Parathyroid adenoma (tissue), 2 donors: ENCODE data around the gene PLA2G4B.

Experiments used
- H2AFZ ChIP-seq: fragments of 300-600 bp; sonication (generic); one replicate; pipeline ENCODE4 v1.7.0; 2017; ENCODE audit warnings: antibody characterized with exemption, mild to moderate bottlenecking
- H3K27ac ChIP-seq: fragments of 300-600 bp; sonication (generic); one replicate; pipeline ENCODE4 v1.7.0; 2017
- H3K27me3 ChIP-seq: fragments of 300-600 bp; sonication (generic); one replicate; pipeline ENCODE4 v1.7.0; 2017; ENCODE audit warnings: low read length; ENCODE audit not compliant: control insufficient read depth, insufficient read depth
- H3K36me3 ChIP-seq: fragments of 300-600 bp; sonication (generic); one replicate; pipeline ENCODE4 v1.7.0; 2017; ENCODE audit warnings: low read length; ENCODE audit not compliant: control insufficient read depth, insufficient read depth
- H3K4me1 ChIP-seq: fragments of 300-600 bp; sonication (generic); one replicate; pipeline ENCODE4 v1.7.0; 2017; ENCODE audit warnings: control low read depth
- H3K4me2 ChIP-seq: fragments of 300-600 bp; sonication (generic); one replicate; pipeline ENCODE4 v1.7.0; 2017; ENCODE audit warnings: low read length
- H3K4me3 ChIP-seq: fragments of 300-600 bp; sonication (generic); one replicate; pipeline ENCODE4 v1.7.0; 2017; ENCODE audit warnings: low read depth, low read length
- H3K79me2 ChIP-seq: fragments of 300-600 bp; sonication (generic); one replicate; pipeline ENCODE4 v1.7.0; 2017; ENCODE audit warnings: control low read depth
- H3K9ac ChIP-seq: fragments of 300-600 bp; sonication (generic); one replicate; pipeline ENCODE4 v1.7.0; 2017; ENCODE audit warnings: mild to moderate bottlenecking
- H3K9me3 ChIP-seq: fragments of 300-600 bp; sonication (generic); one replicate; pipeline ENCODE4 v1.7.0; 2017; ENCODE audit warnings: low read length; ENCODE audit not compliant: control insufficient read depth
- TF ChIP-seq, protein P1 (sequence below): fragments of 300-600 bp; sonication (generic); IDR thresholded peaks from one replicate; pipeline ENCODE4 v1.7.0; 2017; ENCODE audit warnings: antibody characterized with exemption, mild to moderate bottlenecking
- donor health status: primary hyperparathyroidism.

Gene PLA2G4B

DNA sequence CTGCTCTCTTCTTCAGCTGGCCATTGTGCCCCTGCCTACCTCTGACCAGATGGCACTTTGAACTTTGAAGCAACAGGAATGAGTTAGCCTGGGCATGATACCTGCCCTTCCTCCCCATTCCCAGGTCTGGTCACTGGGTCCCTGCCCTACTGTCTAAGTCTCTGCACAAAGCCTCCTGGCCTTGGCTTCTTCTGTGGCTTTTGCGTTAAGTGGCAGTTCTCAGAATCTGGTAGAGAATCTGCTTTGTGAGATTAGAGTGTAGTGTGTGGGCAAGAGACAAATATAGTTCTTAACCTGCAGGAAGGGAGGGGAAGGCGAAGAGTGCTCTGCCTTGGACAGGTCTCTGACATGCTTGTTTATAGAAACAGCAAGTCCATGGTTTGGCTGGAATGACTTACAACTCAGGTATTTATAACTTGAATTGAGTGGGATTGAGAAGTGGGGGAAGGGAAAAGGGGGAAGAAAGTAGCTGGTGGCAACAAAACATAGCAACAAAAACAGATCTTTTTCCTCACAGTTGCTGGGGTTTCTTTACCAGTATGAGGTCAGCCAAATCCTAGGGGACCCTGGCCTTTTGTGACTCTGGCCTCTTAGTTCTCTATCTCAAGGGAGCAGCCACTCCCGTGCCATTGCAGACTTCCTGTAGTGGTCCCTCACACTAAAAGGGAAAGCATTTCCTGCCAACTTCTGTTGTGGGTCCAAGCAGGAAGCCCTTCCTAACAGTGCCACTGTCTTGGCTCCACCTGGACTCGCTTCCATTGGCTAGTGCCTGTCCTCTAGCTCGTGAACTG, 47.7 kb upstream of the PLA2G4B start:
- Histone ChIP-seq H3K9ac (no peak overlapping the region), H3K4me1 (peaks cover 3% of the 10 kb centered on the region)
- TF ChIP-seq, protein P1, sequence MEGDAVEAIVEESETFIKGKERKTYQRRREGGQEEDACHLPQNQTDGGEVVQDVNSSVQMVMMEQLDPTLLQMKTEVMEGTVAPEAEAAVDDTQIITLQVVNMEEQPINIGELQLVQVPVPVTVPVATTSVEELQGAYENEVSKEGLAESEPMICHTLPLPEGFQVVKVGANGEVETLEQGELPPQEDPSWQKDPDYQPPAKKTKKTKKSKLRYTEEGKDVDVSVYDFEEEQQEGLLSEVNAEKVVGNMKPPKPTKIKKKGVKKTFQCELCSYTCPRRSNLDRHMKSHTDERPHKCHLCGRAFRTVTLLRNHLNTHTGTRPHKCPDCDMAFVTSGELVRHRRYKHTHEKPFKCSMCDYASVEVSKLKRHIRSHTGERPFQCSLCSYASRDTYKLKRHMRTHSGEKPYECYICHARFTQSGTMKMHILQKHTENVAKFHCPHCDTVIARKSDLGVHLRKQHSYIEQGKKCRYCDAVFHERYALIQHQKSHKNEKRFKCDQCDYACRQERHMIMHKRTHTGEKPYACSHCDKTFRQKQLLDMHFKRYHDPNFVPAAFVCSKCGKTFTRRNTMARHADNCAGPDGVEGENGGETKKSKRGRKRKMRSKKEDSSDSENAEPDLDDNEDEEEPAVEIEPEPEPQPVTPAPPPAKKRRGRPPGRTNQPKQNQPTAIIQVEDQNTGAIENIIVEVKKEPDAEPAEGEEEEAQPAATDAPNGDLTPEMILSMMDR, result no peak

DNA sequence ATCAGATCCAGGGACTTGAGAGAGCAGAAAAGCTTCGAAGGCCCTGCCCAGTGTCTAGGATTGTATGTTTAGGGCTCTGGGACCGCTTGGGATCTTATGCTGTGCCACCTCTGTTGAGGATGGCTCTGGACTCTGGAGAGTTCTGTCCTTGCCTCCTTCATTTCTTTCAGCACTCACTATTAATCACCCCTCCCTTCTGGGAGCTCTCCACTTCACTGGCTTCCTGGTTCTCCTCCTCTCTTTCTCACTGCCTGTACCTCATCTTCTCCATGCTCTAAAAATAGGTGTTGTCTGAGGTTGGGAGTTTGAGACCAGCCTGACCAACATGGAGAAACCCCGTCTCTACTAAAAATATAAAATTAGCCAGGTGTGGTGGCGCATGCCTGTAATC, 47.1 kb upstream of the PLA2G4B start:
- no peak overlapping the region for H3K4me3 ChIP-seq
- no peak overlapping the region for H3K9ac ChIP-seq
- H3K27me3 ChIP-seq, result no peaks in the 10 kb centered on the region
- no peak overlapping the region for H2AFZ ChIP-seq
- no peak overlapping the region for H3K4me2 ChIP-seq
- H3K36me3 ChIP-seq, result no peaks in the 10 kb centered on the region
- TF ChIP-seq, protein P1, result no peak
- H3K4me1 ChIP-seq, result peaks cover 3% of the 10 kb centered on the region
- no peaks in the 10 kb centered on the region for H3K79me2 ChIP-seq
- no peaks in the 10 kb centered on the region for H3K9me3 ChIP-seq
- no peak overlapping the region for H3K27ac ChIP-seq

More for the DNA sequence above, 47.7 kb upstream of the PLA2G4B start:
- Histone ChIP-seq H3K9me3 (no peaks in the 10 kb centered on the region), H2AFZ (no peak overlapping the region), H3K79me2 (no peaks in the 10 kb centered on the region), H3K27me3 (no peaks in the 10 kb centered on the region), H3K36me3 (no peaks in the 10 kb centered on the region), H3K27ac (peak overlapping the region; percentile 22), H3K4me2 (no peak overlapping the region), H3K4me3 (no peak overlapping the region)

DNA sequence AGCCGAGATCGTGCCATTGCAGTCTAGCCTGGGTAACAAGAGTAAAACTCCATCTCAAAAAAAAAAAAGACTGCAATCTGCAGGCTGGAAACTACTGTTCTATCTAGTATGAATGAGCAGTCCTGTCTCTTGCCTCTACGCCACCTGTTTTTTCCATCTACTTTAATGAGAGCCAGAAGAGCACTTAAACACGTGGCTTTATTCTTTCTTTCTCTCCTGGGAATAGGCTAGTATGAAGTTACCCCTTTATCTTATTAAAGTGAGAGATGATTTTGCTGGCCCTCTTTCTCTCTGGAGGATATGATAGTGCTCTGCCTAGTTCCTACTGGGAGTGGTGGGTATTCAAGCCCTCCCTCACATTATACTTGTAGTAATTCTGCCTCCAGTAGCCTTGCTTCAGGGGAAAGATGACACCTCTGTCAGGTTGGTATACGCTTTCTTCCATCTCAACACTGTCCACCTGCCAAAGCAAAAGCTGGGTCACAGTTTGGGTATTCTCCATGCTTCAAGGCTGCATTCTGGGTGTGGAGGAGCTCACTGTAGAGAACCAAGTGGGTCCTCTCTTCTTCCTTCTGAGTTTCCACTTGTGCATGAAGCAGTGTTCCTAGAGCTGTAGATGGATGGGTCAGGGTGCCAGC, 46.5 kb upstream of the PLA2G4B start:
- Histone ChIP-seq H3K79me2 (no peaks in the 10 kb centered on the region), H3K27me3 (no peaks in the 10 kb centered on the region), H2AFZ (no peak overlapping the region), H3K4me1 (peaks cover 3% of the 10 kb centered on the region), H3K9ac (no peak overlapping the region), H3K27ac (no peak overlapping the region), H3K4me2 (no peak overlapping the region), H3K36me3 (no peaks in the 10 kb centered on the region), H3K4me3 (no peak overlapping the region), H3K9me3 (no peaks in the 10 kb centered on the region)
- TF ChIP-seq, protein P1, result no peak

DNA sequence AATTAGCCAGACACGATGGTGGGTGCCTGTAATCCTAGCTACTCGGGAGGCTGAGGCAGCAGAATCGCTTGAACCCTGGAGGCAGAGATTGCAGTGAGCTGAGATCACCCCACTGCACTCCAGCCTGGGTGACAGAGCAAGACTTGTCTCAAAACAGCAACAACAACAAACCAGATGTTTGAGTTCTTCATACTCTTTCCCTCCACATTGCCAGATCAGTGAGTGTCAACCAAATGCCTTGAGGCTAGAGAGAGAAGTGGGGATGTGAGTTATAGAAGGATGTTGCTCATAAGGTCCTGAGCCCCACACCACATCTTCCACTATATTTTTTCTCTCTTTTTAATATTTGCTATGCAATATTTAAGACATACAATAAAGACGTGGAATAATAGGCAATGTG, 44.6 kb upstream of the PLA2G4B start:
- H3K4me2 ChIP-seq, result no peak overlapping the region
- H3K36me3 ChIP-seq, result no peaks in the 10 kb centered on the region
- no peaks in the 10 kb centered on the region for H3K9me3 ChIP-seq
- no peak overlapping the region for H3K9ac ChIP-seq
- H3K79me2 ChIP-seq, result no peaks in the 10 kb centered on the region
- H3K27me3 ChIP-seq, result no peaks in the 10 kb centered on the region
- peaks cover 3% of the 10 kb centered on the region for H3K4me1 ChIP-seq
- H2AFZ ChIP-seq, result no peak overlapping the region
- H3K4me3 ChIP-seq, result no peak overlapping the region
- H3K27ac ChIP-seq, result no peak overlapping the region
- TF ChIP-seq, protein P1, result no peak
